ENCODE measurements around the gene CERS4. TPM values are rescaled to one million over a fixed set of nuclear protein-coding genes. Genes with fewer than 3 reads are reported as not detected.

Gene CERS4
- total and polyA plus RNA-seq, 2 of the 8 experiments (the other 6 are each of a cell fraction or from before 2014, with no cell fraction given): 88.2 to 179 TPM

DNA sequence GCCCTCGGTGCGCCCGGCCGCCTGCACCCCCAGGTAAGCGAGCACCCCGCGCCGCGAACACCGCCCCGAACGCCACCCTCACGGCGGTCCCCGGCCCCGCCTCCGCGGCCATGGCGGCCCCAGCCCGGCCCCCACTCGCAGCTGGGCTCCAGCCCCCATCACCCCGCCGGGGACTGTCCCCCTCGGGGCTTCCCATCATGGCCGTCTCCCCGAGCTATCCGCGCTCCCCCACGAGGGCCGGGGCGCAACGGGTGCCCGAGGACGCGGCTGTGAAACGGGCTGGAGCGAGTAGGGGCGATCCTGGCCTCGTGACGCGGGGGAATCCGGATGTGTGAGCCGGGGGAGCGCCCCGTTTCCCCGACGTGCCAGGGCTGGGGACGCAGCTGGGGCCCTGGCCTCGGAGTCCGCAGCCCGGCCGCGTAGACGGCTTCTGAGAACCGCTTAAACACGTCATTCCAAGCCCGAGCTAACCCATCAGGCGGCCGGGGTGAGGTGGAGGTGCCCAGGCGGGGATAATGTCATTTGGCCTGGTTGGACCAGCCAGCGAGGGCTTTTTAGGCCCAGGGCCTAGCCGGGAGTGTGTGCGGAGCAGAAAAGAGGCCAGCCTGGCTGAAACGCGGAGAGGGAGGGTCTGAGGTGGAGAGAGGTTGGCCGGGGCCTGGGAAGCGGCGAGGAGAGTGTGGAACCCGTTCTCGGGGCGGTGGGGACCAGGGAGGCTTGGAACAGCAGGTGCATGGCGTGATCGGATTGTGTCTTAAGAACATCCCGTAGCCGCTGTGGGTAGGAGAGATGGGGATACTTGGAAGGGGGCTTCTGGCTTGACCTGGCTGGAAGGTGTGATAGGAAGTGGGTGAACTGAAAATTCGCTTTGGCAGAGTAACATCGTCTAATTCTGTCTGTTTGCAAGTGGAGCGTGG, 550 bp downstream of the CERS4 start (continued):
- TF ChIP-seq GTF2F1 (IDR thresholded peaks at IDR 0.05; ENCODE audit: borderline replicate concordance, low read depth, low read length): no peak
- no peak for TF ChIP-seq CBX8 (IDR thresholded peaks at IDR 0.05; ENCODE audit: borderline replicate concordance, low read depth, low read length)
